NT2/D1 (cell line): ENCODE data around the gene ACAA2.

Source experiments
- SUZ12 ChIP-seq: IDR thresholded peaks from 2 replicates; pipeline ENCODE4 v1.6.1; 2011; ENCODE audit not compliant: insufficient read length, insufficient read depth; ENCODE audit errors: extremely low read depth
- ZNF274 ChIP-seq: IDR thresholded peaks from 2 replicates; pipeline ENCODE4 v1.6.1; 2011; ENCODE audit warnings: mild to moderate bottlenecking, low read depth, low read length

DNA sequence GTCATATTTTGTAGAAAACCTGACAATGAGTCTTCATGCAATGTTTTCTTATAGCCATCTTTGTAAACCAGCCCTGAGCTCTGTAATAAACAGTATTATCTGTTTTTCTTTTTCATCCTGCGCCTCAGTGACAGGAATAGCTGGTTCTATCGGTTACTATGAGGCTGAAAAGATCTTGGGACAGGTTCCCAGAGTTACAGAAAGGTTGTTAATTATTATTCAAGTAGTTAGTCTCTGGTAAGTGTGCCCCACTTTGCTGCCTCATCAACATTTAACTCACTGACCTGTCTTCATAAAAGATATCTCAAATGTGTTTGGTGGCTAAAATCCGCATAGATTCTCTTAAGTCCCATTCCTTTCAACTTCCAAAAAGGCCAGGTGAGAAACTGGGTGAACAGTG, 18.6 kb downstream of the ACAA2 start:
- TF ChIP-seq SUZ12, result no peak
- no peak for TF ChIP-seq ZNF274
